IPS-18a (cell line): Measurements from ENCODE around the gene MAP1B.
"Not testable (repeated sequence)": the region's sequence is repeated elsewhere in the genome, so short reads cannot be mapped to it uniquely, and the experiment has no call there.

Experiments used
- H3K27ac ChIP-seq: one replicate; pipeline ENCODE4 v1.5.1; 2013; ENCODE audit warnings: low read length
- H3K27me3 ChIP-seq: one replicate; pipeline ENCODE4 v1.6.1; 2013; ENCODE audit warnings: mild to moderate bottlenecking, low read length; ENCODE audit not compliant: control insufficient read depth, insufficient read depth
- H3K36me3 ChIP-seq: one replicate; pipeline ENCODE4 v1.6.1; 2013; ENCODE audit warnings: low read depth, low read length; ENCODE audit not compliant: control insufficient read depth
- H3K4me1 ChIP-seq: one replicate; pipeline ENCODE4 v1.6.1; 2013; ENCODE audit warnings: low read depth, low read length; ENCODE audit not compliant: control insufficient read depth
- H3K4me3 ChIP-seq: one replicate; pipeline ENCODE4 v1.5.1; 2013; ENCODE audit warnings: low read length
- H3K9ac ChIP-seq: one replicate; pipeline ENCODE4 v1.6.1; 2013; ENCODE audit warnings: mild to moderate bottlenecking, low read length, moderate library complexity
- H3K9me3 ChIP-seq: one replicate; pipeline ENCODE4 v1.6.1; 2013; ENCODE audit warnings: low read depth, low read length; ENCODE audit not compliant: control insufficient read depth

MAP1B gene

GRCh38 chr5:72076621-72077300 is 30.5 kb upstream of the MAP1B start:
- Histone ChIP-seq H3K9me3 (no peaks in the 10 kb centered on the region), H3K4me3 (no peak overlapping the region), H3K27ac (no peak overlapping the region), H3K27me3 (no peaks in the 10 kb centered on the region), H3K4me1 (peaks cover 13% of the 10 kb centered on the region), H3K36me3 (no peaks in the 10 kb centered on the region), H3K9ac (no peak overlapping the region)

DNA sequence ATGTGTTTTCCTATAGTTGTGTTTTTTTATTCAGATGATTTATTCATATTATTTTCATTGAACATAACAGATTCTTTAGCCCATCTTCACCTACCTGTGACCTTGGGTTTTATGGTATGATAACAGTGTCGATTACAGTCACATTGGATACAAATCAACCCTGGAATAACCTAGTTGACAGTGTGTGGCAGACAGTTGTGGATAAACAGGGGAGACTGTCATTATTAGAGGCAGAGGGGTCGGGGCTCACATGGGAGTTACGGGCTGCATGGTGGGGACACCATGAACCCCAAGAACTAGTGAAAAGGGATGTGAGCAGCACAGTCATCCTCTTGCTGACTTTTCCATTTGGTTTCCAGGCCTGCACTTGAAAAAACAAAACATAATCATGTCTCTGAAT is 29.9 kb upstream of the MAP1B start:
- no peak overlapping the region for H3K9ac ChIP-seq
- H3K36me3 ChIP-seq: no peaks in the 10 kb centered on the region
- H3K4me1 ChIP-seq: peaks cover 13% of the 10 kb centered on the region
- H3K4me3 ChIP-seq: no peak overlapping the region
- H3K27me3 ChIP-seq: no peaks in the 10 kb centered on the region
- no peak overlapping the region for H3K27ac ChIP-seq
- H3K9me3 ChIP-seq: no peaks in the 10 kb centered on the region

DNA sequence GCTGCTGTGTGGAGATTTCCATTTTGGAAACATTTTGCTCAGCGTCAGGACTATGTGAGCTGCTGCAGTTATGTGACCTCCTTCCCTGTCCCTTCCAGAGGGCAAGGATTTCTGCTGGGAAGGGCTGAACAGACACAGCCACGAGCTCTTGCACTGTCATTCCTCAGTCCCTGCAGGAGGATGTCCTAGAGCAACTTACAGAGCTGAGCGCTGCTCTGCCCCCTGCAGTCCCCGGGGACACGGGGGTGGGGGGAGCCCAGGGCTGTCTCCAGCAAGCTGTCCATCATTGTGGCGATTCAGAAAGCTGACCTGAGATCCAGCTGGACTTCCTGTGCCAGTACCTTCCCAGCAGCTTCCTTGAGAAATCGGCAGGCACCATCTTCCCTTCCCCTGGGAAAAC is 28.0 kb upstream of the MAP1B start:
- no peak overlapping the region for H3K9ac ChIP-seq
- H3K4me3 ChIP-seq: no peak overlapping the region
- no peaks in the 10 kb centered on the region for H3K9me3 ChIP-seq
- H3K36me3 ChIP-seq: no peaks in the 10 kb centered on the region
- peaks cover 13% of the 10 kb centered on the region for H3K4me1 ChIP-seq
- H3K27me3 ChIP-seq: no peaks in the 10 kb centered on the region
- H3K27ac ChIP-seq: no peak overlapping the region

DNA sequence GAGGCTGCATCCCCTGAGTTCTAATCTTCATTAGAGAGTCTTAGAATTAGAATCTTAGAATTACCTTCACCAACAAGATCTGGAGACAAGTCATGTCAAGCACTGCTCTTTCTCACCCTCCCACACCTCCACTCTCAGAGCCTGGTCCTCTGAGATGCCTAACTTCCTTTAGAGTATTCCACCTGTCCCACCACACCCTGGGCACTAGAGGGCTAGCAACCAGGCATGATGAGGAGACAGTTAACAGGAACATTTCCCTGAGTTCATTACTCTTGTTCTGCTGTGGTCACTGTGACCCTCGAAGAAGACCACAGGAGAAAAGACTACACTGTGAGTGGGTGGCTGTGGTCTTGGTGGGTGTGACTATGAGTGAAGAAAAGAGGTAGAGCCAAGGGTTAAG is 25.2 kb upstream of the MAP1B start:
- H3K4me3 ChIP-seq: no peak overlapping the region
- peaks cover 13% of the 10 kb centered on the region for H3K4me1 ChIP-seq
- no peaks in the 10 kb centered on the region for H3K36me3 ChIP-seq
- no peak overlapping the region for H3K9ac ChIP-seq
- H3K9me3 ChIP-seq: no peaks in the 10 kb centered on the region
- H3K27ac ChIP-seq: no peak overlapping the region
- no peaks in the 10 kb centered on the region for H3K27me3 ChIP-seq

DNA sequence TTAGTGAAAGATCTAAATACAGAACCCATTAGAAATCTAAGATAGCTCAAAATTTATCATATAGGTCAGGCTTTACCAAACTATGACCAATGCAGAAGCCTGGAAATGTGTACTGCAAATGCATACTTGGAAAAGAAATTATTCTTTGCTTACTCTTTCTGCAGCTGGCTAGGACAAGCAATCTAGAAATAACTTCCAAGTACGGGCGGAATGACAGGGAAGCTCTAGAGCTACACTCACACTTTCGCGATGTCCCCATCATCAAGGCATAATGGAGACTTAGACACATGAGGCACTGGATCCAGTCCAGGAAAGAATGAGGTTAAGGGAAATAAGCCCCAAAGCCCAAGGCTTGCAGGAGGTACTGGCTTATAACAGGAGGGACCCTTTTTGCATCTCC is 22.4 kb upstream of the MAP1B start:
- no peak overlapping the region for H3K4me3 ChIP-seq
- H3K27me3 ChIP-seq: no peaks in the 10 kb centered on the region
- H3K9me3 ChIP-seq: no peaks in the 10 kb centered on the region
- no peaks in the 10 kb centered on the region for H3K4me1 ChIP-seq
- H3K36me3 ChIP-seq: no peaks in the 10 kb centered on the region
- no peak overlapping the region for H3K9ac ChIP-seq
- no peak overlapping the region for H3K27ac ChIP-seq

DNA sequence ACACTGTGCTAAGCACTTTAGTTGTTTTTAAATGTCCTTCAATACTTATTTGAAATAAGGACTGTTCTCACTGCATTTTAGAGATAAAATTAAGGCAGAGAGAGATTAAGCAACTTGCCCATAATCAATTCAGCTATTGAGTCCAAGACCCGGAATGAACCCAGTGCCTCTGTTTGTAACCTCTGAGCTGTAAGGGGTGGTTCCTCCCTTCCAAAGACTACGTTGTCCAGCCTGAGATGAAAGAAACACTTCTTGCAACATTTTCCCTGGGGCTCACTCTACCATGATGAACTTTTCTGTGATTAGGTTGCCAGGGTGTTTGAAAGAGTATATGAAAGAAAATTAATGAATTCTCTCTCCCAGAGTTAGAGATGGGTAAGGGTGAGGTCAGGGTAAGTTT is 22.0 kb upstream of the MAP1B start:
- no peak overlapping the region for H3K9ac ChIP-seq

GRCh38 chr5:72089713-72090112 is 17.6 kb upstream of the MAP1B start:
- not testable (repeated sequence) for H3K36me3 ChIP-seq

More for the DNA sequence above, 22.0 kb upstream of the MAP1B start:
- H3K27me3 ChIP-seq: no peaks in the 10 kb centered on the region
- H3K9me3 ChIP-seq: no peaks in the 10 kb centered on the region
- no peaks in the 10 kb centered on the region for H3K4me1 ChIP-seq
- H3K27ac ChIP-seq: no peak overlapping the region
- H3K4me3 ChIP-seq: no peak overlapping the region
- H3K36me3 ChIP-seq: no peaks in the 10 kb centered on the region

GRCh38 chr5:72092074-72092473 is 15.2 kb upstream of the MAP1B start:
- no peak overlapping the region for H3K27ac ChIP-seq

More at GRCh38 chr5:72089713-72090112, 17.6 kb upstream of the MAP1B start:
- not testable (repeated sequence) for H3K27me3 ChIP-seq, H3K4me3 ChIP-seq, H3K4me1 ChIP-seq, H3K9ac ChIP-seq, H3K9me3 ChIP-seq, H3K27ac ChIP-seq

DNA sequence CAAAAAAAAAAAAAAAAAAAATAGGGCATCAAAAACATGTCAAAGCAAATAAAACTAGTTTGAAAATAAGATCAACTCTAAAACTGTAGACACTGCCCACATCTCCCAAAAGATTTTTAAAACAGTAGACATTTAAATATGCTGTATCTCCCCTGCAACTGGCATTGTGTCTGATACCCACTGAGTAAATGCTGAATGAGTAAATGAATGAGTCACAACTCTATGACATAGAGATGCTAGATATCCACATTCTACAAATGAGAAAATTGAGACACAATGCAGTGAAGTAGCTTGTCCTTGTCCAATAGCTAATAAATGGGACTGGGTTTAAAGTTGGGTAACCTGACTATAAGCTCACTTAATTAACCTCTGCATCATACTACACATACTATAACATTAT is 14.1 kb upstream of the MAP1B start:
- H3K27ac ChIP-seq: no peak overlapping the region
- no peaks in the 10 kb centered on the region for H3K9me3 ChIP-seq
- H3K9ac ChIP-seq: no peak overlapping the region
- no peaks in the 10 kb centered on the region for H3K4me1 ChIP-seq
- no peaks in the 10 kb centered on the region for H3K36me3 ChIP-seq
- H3K27me3 ChIP-seq: no peaks in the 10 kb centered on the region
- no peak overlapping the region for H3K4me3 ChIP-seq

More at GRCh38 chr5:72092074-72092473, 15.2 kb upstream of the MAP1B start:
- H3K36me3 ChIP-seq: no peaks in the 10 kb centered on the region
- no peak overlapping the region for H3K4me3 ChIP-seq
- H3K9ac ChIP-seq: no peak overlapping the region
- H3K9me3 ChIP-seq: no peaks in the 10 kb centered on the region
- H3K4me1 ChIP-seq: no peaks in the 10 kb centered on the region
- no peaks in the 10 kb centered on the region for H3K27me3 ChIP-seq

DNA sequence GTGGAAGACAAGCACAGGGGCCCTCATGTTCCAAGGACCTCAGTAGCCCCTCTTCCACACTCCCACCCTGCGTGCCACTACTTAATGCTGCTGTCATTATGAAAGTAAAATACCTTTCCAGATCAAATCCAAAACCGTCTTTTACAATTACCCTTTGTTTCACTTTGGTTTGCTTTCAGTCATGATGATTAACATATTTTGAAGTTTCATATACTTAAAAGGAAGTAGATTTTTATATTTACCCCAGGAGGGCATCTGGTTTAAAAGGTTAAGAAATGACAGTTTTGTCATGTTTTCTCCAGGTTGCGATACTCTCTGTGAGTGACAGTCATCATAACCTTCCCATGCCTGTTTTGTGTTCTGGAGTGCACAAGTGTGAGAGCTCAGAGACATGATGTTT is 13.5 kb upstream of the MAP1B start:
- H3K9me3 ChIP-seq: no peaks in the 10 kb centered on the region
- H3K4me3 ChIP-seq: no peak overlapping the region
- H3K27me3 ChIP-seq: no peaks in the 10 kb centered on the region
- H3K27ac ChIP-seq: no peak overlapping the region
- no peak overlapping the region for H3K9ac ChIP-seq
- H3K4me1 ChIP-seq: no peaks in the 10 kb centered on the region
- no peaks in the 10 kb centered on the region for H3K36me3 ChIP-seq

DNA sequence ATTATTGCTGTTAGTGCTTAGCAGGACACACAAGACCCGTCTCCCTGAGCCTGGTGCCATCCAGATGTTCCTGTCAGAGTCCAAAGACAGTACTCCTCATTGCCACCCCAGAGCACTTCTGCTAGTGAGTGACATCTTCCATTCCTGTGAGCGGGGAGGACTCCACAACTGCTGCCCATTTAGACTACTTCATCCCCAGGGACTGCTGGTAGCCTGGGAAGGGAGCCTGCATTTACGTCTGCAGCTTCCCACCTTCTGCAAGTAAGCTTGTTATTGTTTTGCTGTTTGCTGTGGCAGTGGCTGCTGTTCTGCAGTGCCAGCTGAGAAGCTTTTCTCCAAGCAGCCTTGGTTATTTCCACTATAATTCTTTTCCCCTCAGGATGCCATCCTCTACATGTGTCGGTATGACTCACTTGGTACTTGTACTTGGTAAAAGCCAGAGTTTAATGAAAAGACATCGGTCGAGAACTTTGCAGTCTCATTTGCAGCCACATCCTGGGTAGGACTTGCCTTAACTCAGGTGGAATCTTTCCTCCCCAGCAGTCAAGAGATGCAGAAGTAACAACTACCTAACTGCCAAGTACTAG is 10.6 kb upstream of the MAP1B start:
- no peaks in the 10 kb centered on the region for H3K4me1 ChIP-seq
- no peak overlapping the region for H3K27ac ChIP-seq

DNA sequence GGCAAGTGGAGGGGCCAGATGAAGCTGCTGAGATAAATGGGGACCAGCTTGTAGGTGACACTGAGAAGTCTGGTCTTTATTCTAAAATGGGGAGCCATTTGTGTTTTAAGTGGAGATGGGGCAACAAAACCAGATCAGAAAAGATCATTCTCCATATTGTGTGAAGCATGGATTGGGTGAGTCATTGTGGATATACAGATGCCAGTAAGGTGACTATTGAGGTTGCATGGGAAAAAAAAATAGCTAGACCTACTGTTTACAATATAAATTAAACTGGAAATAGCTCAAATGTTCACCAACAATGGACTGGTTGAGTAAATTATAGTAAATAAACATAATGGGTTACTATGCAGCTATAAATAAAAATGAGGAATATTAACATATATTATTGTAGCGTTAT is 5.4 kb upstream of the MAP1B start:
- Histone ChIP-seq H3K27ac (no peak overlapping the region), H3K27me3 (no peaks in the 10 kb centered on the region), H3K36me3 (no peaks in the 10 kb centered on the region)

More for the DNA sequence above, 10.6 kb upstream of the MAP1B start:
- no peaks in the 10 kb centered on the region for H3K9me3 ChIP-seq
- H3K27me3 ChIP-seq: no peaks in the 10 kb centered on the region
- no peaks in the 10 kb centered on the region for H3K36me3 ChIP-seq
- H3K4me3 ChIP-seq: no peak overlapping the region
- H3K9ac ChIP-seq: no peak overlapping the region

More for the DNA sequence above, 5.4 kb upstream of the MAP1B start:
- Histone ChIP-seq H3K9ac (no peak overlapping the region), H3K4me3 (no peak overlapping the region), H3K9me3 (no peaks in the 10 kb centered on the region), H3K4me1 (peaks cover 6% of the 10 kb centered on the region)
